HEK293 (cell line): Measurements from ENCODE around the gene SH3RF3.

ENCODE experiments used
- CTCF ChIP-seq: fragments of 450-650 bp; formaldehyde crosslinking; IDR thresholded peaks from 2 replicates; pipeline ENCODE4 v1.5.1; 2016; ENCODE audit warnings: missing biosample characterization, missing genetic modification characterization
- MEIS1 ChIP-seq: sonication (generic); formaldehyde crosslinking; IDR thresholded peaks from 2 replicates; pipeline ENCODE4 v1.8.1; 2022; ENCODE audit warnings: missing genetic modification reagents, mild to moderate bottlenecking, borderline replicate concordance
- OVOL3 ChIP-seq: fragments of 450-650 bp; formaldehyde crosslinking; IDR thresholded peaks from 2 replicates; pipeline ENCODE4 v1.5.1; 2016; ENCODE audit warnings: missing biosample characterization, missing genetic modification characterization
- YY1 ChIP-seq: fragments of 450-650 bp; formaldehyde crosslinking; IDR thresholded peaks from 2 replicates; pipeline ENCODE4 v1.5.1; 2018; ENCODE audit warnings: missing biosample characterization, missing genetic modification characterization
- ZBTB1 ChIP-seq: fragments of 450-650 bp; formaldehyde crosslinking; IDR thresholded peaks from 2 replicates; pipeline ENCODE4 v1.5.1; 2016; ENCODE audit warnings: missing biosample characterization, missing genetic modification characterization
- ZBTB21 ChIP-seq: fragments of 450-650 bp; formaldehyde crosslinking; IDR thresholded peaks from 2 replicates; pipeline ENCODE4 v1.5.1; 2017; ENCODE audit warnings: missing biosample characterization, missing genetic modification characterization
- ZNF121 ChIP-seq: fragments of 450-650 bp; formaldehyde crosslinking; IDR thresholded peaks from 2 replicates; pipeline ENCODE4 v1.5.1; 2016; ENCODE audit warnings: missing biosample characterization, missing genetic modification characterization
- ZNF274 ChIP-seq, 2 experiments: fragments of 200-500 bp in 1 of 2; fragments of 450-650 bp in 1 of 2; sonication (Bioruptor generic) in 1 of 2; formaldehyde crosslinking in 1 of 2; IDR thresholded peaks; 2 replicates each; pipeline versions ENCODE4 v1.5.1 to v1.6.1; 2014 to 2016; ENCODE audit warnings: borderline replicate concordance in 1 of 2, inconsistent platforms in 1 of 2, low read length in 1 of 2, missing biosample characterization in 1 of 2, missing genetic modification characterization in 1 of 2
- ZNF354C ChIP-seq: fragments of 450-650 bp; formaldehyde crosslinking; IDR thresholded peaks from 2 replicates; pipeline ENCODE4 v1.5.1; 2016; ENCODE audit warnings: missing biosample characterization, missing genetic modification characterization, low read depth, borderline replicate concordance
- ZNF76 ChIP-seq: fragments of 450-650 bp; formaldehyde crosslinking; IDR thresholded peaks from 2 replicates; pipeline ENCODE4; 2016; ENCODE audit warnings: low read depth, missing biosample characterization, missing genetic modification characterization, borderline replicate concordance
- ZNF830 ChIP-seq: fragments of 450-650 bp; IDR thresholded peaks from 2 replicates; pipeline ENCODE4 v1.5.0; 2018; ENCODE audit warnings: missing biosample characterization, missing genetic modification characterization, low read depth, mild to moderate bottlenecking, moderate library complexity
- TF ChIP-seq, protein P1 (sequence below): fragments of 450-650 bp; formaldehyde crosslinking; IDR thresholded peaks from 2 replicates; pipeline ENCODE4 v1.5.1; 2016; ENCODE audit warnings: missing biosample characterization, missing genetic modification characterization
- TF ChIP-seq, protein P2 (sequence below): fragments of 450-650 bp; formaldehyde crosslinking; IDR thresholded peaks from 2 replicates; pipeline ENCODE4 v1.5.1; 2017; ENCODE audit warnings: missing biosample characterization, missing genetic modification characterization

GRCh38 chr2:109210431-109211200 lies 81.6 kb downstream of the SH3RF3 start:
- TF ChIP-seq OVOL3 (tag by site-specific recombination) (no peak), YY1 (tag by site-specific recombination) (no peak), ZNF354C (tag by site-specific recombination) (no peak), ZBTB21 (tag by site-specific recombination) (no peak), ZBTB1 (no peak), CTCF (tag by site-specific recombination) (no peak), ZNF121 (tag by site-specific recombination) (no peak), ZNF274 (IDR thresholded peaks at IDR 0.05; ENCODE audit: low read length) (no peak), ZNF274 (tag by site-specific recombination; IDR thresholded peaks at IDR 0.05; ENCODE audit: borderline replicate concordance) (no peak), MEIS1 (CRISPR knock-in tag) (no peak), ZNF76 (tag by site-specific recombination) (no peak), ZNF830 (tag by site-specific recombination) (no peak)
- TF ChIP-seq, protein P1, sequence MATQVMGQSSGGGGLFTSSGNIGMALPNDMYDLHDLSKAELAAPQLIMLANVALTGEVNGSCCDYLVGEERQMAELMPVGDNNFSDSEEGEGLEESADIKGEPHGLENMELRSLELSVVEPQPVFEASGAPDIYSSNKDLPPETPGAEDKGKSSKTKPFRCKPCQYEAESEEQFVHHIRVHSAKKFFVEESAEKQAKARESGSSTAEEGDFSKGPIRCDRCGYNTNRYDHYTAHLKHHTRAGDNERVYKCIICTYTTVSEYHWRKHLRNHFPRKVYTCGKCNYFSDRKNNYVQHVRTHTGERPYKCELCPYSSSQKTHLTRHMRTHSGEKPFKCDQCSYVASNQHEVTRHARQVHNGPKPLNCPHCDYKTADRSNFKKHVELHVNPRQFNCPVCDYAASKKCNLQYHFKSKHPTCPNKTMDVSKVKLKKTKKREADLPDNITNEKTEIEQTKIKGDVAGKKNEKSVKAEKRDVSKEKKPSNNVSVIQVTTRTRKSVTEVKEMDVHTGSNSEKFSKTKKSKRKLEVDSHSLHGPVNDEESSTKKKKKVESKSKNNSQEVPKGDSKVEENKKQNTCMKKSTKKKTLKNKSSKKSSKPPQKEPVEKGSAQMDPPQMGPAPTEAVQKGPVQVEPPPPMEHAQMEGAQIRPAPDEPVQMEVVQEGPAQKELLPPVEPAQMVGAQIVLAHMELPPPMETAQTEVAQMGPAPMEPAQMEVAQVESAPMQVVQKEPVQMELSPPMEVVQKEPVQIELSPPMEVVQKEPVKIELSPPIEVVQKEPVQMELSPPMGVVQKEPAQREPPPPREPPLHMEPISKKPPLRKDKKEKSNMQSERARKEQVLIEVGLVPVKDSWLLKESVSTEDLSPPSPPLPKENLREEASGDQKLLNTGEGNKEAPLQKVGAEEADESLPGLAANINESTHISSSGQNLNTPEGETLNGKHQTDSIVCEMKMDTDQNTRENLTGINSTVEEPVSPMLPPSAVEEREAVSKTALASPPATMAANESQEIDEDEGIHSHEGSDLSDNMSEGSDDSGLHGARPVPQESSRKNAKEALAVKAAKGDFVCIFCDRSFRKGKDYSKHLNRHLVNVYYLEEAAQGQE (tag by site-specific recombination): no peak
- TF ChIP-seq, protein P2, sequence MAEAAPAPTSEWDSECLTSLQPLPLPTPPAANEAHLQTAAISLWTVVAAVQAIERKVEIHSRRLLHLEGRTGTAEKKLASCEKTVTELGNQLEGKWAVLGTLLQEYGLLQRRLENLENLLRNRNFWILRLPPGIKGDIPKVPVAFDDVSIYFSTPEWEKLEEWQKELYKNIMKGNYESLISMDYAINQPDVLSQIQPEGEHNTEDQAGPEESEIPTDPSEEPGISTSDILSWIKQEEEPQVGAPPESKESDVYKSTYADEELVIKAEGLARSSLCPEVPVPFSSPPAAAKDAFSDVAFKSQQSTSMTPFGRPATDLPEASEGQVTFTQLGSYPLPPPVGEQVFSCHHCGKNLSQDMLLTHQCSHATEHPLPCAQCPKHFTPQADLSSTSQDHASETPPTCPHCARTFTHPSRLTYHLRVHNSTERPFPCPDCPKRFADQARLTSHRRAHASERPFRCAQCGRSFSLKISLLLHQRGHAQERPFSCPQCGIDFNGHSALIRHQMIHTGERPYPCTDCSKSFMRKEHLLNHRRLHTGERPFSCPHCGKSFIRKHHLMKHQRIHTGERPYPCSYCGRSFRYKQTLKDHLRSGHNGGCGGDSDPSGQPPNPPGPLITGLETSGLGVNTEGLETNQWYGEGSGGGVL (tag by site-specific recombination): no peak
